Stomach (tissue), 9 donors: Measurements from ENCODE around the gene IL32. TPM values are rescaled to one million over a fixed set of nuclear protein-coding genes. Genes with fewer than 3 reads are reported as not detected.

Source experiments
- DNase-seq, 2 donors: peaks; one replicate each; pipeline versions ENCODE4 v3.0.0 to v3.0.0-alpha.2; 2013 to 2019
- H3K27ac ChIP-seq, 5 donors: fragments of 200-600 bp in 4 of 5; sonication (generic) in 4 of 5; one replicate each; pipeline ENCODE4 v1.5.1; 2013 to 2019; ENCODE audit warnings: mild to moderate bottlenecking in 1 of 5, moderate library complexity in 1 of 5
- H3K27me3 ChIP-seq, 3 donors: fragments of 200-600 bp; sonication (generic); one replicate each; pipeline ENCODE4 v1.5.1; 2017 to 2019; ENCODE audit warnings: mixed run types in 1 of 3
- H3K36me3 ChIP-seq, 4 donors: fragments of 200-600 bp; sonication (generic); 1 replicate in 3 of 4; 2 replicates in 1 of 4; pipeline ENCODE4 v1.5.1; 2016 to 2019
- H3K4me1 ChIP-seq, 4 donors: fragments of 200-600 bp; sonication (generic); one replicate each; pipeline ENCODE4 v1.5.1; 2016 to 2019
- H3K4me3 ChIP-seq, 4 donors: fragments of 200-600 bp; sonication (generic) in 3 of 4; one replicate each; pipeline ENCODE4 v1.5.1; 2016 to 2019; ENCODE audit warnings: mild to moderate bottlenecking in 1 of 4
- H3K9me3 ChIP-seq, 4 donors: fragments of 200-600 bp; sonication (generic); one replicate each; pipeline ENCODE4 v1.5.1; 2016 to 2019
- EP300 ChIP-seq: sonication (generic); formaldehyde crosslinking; IDR thresholded peaks from one replicate; pipeline ENCODE4 v1.6.1; 2017; ENCODE audit warnings: antibody characterized with exemption
- POLR2A ChIP-seq, 4 donors: fragments of 450-650 bp; IDR thresholded peaks; one replicate each; pipeline ENCODE4 v1.6.1; 2016; ENCODE audit warnings: antibody characterized with exemption in 4 of 4, control low read depth in 2 of 4, mild to moderate bottlenecking in 1 of 4, moderate library complexity in 1 of 4
- POLR2AphosphoS5 ChIP-seq, 3 donors: sonication (generic); formaldehyde crosslinking; IDR thresholded peaks; one replicate each; pipeline ENCODE4 v1.6.1; 2016; ENCODE audit warnings: antibody characterized with exemption in 3 of 3
- WGBS, 5 donors: extraction: QIAGEN DNeasy Blood & Tissue Kit in 3 of 5; methylation state at CpG; one replicate each; pipeline versions ENCODE4 v1.1.5 to v1.1.7; 2013 to 2018; 5-methylcytosine and 5-hydroxymethylcytosine counted together
- intact Hi-C: fragments of 100-400 bp; cut with DNase I; formaldehyde crosslinking; loops from one replicate; pipeline ENCODE4 v1.15.1; 2023; ENCODE audit warnings: low total_unique reads
- polyA plus RNA-seq, 3 donors: library from polyadenylated mRNA; stranded (reverse); fragments of 200-250 nt; gene quantifications; one replicate each; pipeline ENCODE4 v1.2.3, GENCODE V29; 2013
- small RNA-seq, 4 donors: library from RNA; depleted of rRNA; stranded (forward); fragments of <200 nt; gene quantifications; one replicate each; pipeline ENCODE3, GENCODE V24; 2016
- total RNA-seq, 5 donors: library from RNA; depleted of rRNA; stranded (reverse); fragments of >200 nt; gene quantifications; one replicate each; pipeline versions ENCODE4 v1.1.0 to v1.2.3, GENCODE V29; 2014 to 2016
- TF ChIP-seq, protein P1 (sequence below), 7 experiments: fragments of 450-650 bp in 4 of 7; fragments of 200-600 bp in 3 of 7; sonication (generic) in 3 of 7; IDR thresholded peaks; one replicate each; pipeline ENCODE4 v1.5.1; 2016 to 2019; ENCODE audit warnings: antibody characterized with exemption in 7 of 7, control low read depth in 2 of 7, mild to moderate bottlenecking in 1 of 7
- donor health status: healthy with polysubstance abuse.
- donor health status: Bipolar disorder and iron deficiency.
- donor health status: healthy.

The IL32 gene
- total and polyA plus RNA-seq, 8 donors, result 9.9 to 504 (median 75.7) TPM

- H3K9me3 ChIP-seq, result no peaks in the 10 kb centered on the region
- 92 to 95% (median 95%) methylated on average over 12 of the region's 12 CpGs for WGBS, 5 donors
- H3K4me1 ChIP-seq, result peaks cover 15 to 42% (median 33%) of the 10 kb centered on the region in 4 donors
- no peak for DNase-seq
- no peak overlapping the region for H3K4me3 ChIP-seq
- H3K27ac ChIP-seq, result no peak overlapping the region
- no peaks in the 10 kb centered on the region for H3K27me3 ChIP-seq
- TF ChIP-seq EP300 (no peak), POLR2AphosphoS5 (IDR thresholded peaks at IDR 0.05) (no peak), POLR2A (IDR thresholded peaks at IDR 0.05) (no peak)
- TF ChIP-seq, protein P1, sequence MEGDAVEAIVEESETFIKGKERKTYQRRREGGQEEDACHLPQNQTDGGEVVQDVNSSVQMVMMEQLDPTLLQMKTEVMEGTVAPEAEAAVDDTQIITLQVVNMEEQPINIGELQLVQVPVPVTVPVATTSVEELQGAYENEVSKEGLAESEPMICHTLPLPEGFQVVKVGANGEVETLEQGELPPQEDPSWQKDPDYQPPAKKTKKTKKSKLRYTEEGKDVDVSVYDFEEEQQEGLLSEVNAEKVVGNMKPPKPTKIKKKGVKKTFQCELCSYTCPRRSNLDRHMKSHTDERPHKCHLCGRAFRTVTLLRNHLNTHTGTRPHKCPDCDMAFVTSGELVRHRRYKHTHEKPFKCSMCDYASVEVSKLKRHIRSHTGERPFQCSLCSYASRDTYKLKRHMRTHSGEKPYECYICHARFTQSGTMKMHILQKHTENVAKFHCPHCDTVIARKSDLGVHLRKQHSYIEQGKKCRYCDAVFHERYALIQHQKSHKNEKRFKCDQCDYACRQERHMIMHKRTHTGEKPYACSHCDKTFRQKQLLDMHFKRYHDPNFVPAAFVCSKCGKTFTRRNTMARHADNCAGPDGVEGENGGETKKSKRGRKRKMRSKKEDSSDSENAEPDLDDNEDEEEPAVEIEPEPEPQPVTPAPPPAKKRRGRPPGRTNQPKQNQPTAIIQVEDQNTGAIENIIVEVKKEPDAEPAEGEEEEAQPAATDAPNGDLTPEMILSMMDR (IDR thresholded peaks at IDR 0.05), result no peak
- intact Hi-C loops, result no loop called here
- peaks cover 15 to 56% (median 55%) of the 10 kb centered on the region in 4 donors for H3K36me3 ChIP-seq
These were observed 49.6 kb downstream of the IL32 start for GRCh38 chr16:3115003-3115402.

GRCh38 chr16:3115561-3115960, 50.1 kb downstream of the IL32 start:
- H3K9me3 ChIP-seq, result no peaks in the 10 kb centered on the region
- no peaks in the 10 kb centered on the region for H3K27me3 ChIP-seq
- H3K4me1 ChIP-seq, result peaks cover 15 to 42% (median 33%) of the 10 kb centered on the region in 4 donors
- intact Hi-C loops, result no loop called here
- no peak overlapping the region for H3K4me3 ChIP-seq
- TF ChIP-seq POLR2AphosphoS5 (IDR thresholded peaks at IDR 0.05) (no peak), EP300 (no peak), POLR2A (IDR thresholded peaks at IDR 0.05) (no peak)
- TF ChIP-seq, protein P1 (IDR thresholded peaks at IDR 0.05), result no peak
- DNase-seq, result no peak
- no peak overlapping the region for H3K27ac ChIP-seq
- peaks cover 21 to 62% (median 60%) of the 10 kb centered on the region in 4 donors for H3K36me3 ChIP-seq
- 69 to 84% (median 79%) methylated on average over 6 to 14 of the region's 14 CpGs for WGBS, 5 donors

GRCh38 chr16:3118204-3118790, 52.9 kb downstream of the IL32 start:
- no peak for DNase-seq
- Histone ChIP-seq H3K9me3 (no peaks in the 10 kb centered on the region), H3K27me3 (no peaks in the 10 kb centered on the region), H3K27ac (no peak overlapping the region), H3K36me3 (peaks cover 26 to 67% (median 65%) of the 10 kb centered on the region in 4 donors), H3K4me3 (no peak overlapping the region), H3K4me1 (peaks cover 13 to 24% (median 17%) of the 10 kb centered on the region in 4 donors)
- intact Hi-C loops, result no loop called here
- TF ChIP-seq, protein P1 (IDR thresholded peaks at IDR 0.05), result no peak
- no peak for TF ChIP-seq POLR2AphosphoS5 (IDR thresholded peaks at IDR 0.05)
- TF ChIP-seq EP300, result no peak
- no peak for TF ChIP-seq POLR2A (IDR thresholded peaks at IDR 0.05)
- 86 to 94% (median 92%) methylated on average over 16 of the region's 16 CpGs for WGBS, 5 donors

- Histone ChIP-seq H3K36me3 (peaks cover 26 to 67% (median 65%) of the 10 kb centered on the region in 4 donors), H3K27me3 (no peaks in the 10 kb centered on the region), H3K27ac (no peak overlapping the region), H3K4me1 (peaks cover 13 to 23% (median 17%) of the 10 kb centered on the region in 4 donors), H3K9me3 (no peaks in the 10 kb centered on the region), H3K4me3 (no peak overlapping the region)
- intact Hi-C loops, result no loop called here
- WGBS, 5 donors, result 90 to 96% (median 94%) methylated on average over 18 to 20 of the region's 20 CpGs
- TF ChIP-seq POLR2A (IDR thresholded peaks at IDR 0.05) (no peak), POLR2AphosphoS5 (IDR thresholded peaks at IDR 0.05) (no peak), EP300 (no peak)
- TF ChIP-seq, protein P1 (IDR thresholded peaks at IDR 0.05), result no peak
- no peak for DNase-seq
These were observed 53.4 kb downstream of the IL32 start for GRCh38 chr16:3118846-3119245.

Small RNA genes lying within 50 kb of the gene (small RNA-seq; reads per million reads assigned to genes)
- 0 reads per million in 4 donors for gene RNU1-22P

Other genes with a start within 250 kb of the IL32 start
- 1 to 10 TPM in 1 of 5 donors, not detected in 4; 1.1 TPM for gene PRSS21, start 248.4 kb upstream of the IL32 start, total RNA-seq
- gene PRSS21, start 248.4 kb upstream of the IL32 start, polyA plus RNA-seq, result 1 to 10 TPM in 1 of 3 donors, under 1 TPM in 2; 0.50 to 2.9 (median 0.65) TPM
- gene ZG16B, start 235.3 kb upstream of the IL32 start, total RNA-seq, result 10 to 100 TPM in 2 of 5 donors, not detected in 3; 15.6 to 39.0 TPM
- 10 to 100 TPM; 13.0 to 35.4 (median 22.3) TPM for gene ZG16B, start 235.3 kb upstream of the IL32 start, polyA plus RNA-seq
- gene PRSS22, start 207.5 kb upstream of the IL32 start, total RNA-seq, result 10 to 100 TPM in 2 of 5 donors, 1 to 10 TPM in 2, not detected in 1; 1.8 to 33.2 (median 9.8) TPM
- gene PRSS22, start 207.5 kb upstream of the IL32 start, polyA plus RNA-seq, result 10 to 100 TPM in 2 of 3 donors, 1 to 10 TPM in 1; 5.2 to 62.2 (median 22.7) TPM
- 10 to 100 TPM; 19.6 to 76.4 (median 52.4) TPM for gene FLYWCH2, start 182.4 kb upstream of the IL32 start, total RNA-seq
- gene FLYWCH2, start 182.4 kb upstream of the IL32 start, polyA plus RNA-seq, result 10 to 100 TPM; 30.1 to 43.4 (median 39.0) TPM
- gene FLYWCH1, start 153.7 kb upstream of the IL32 start, total RNA-seq, result 100 to 1,000 TPM in 1 of 5 donors, 10 to 100 TPM in 4; 10.5 to 121 (median 26.5) TPM
- gene FLYWCH1, start 153.7 kb upstream of the IL32 start, polyA plus RNA-seq, result 10 to 100 TPM in 2 of 3 donors, 1 to 10 TPM in 1; 8.1 to 18.1 (median 12.0) TPM
- under 1 TPM in 1 of 5 donors, not detected in 4; 0.37 TPM for gene KREMEN2, start 101.4 kb upstream of the IL32 start, total RNA-seq
- gene KREMEN2, start 101.4 kb upstream of the IL32 start, polyA plus RNA-seq, result 1 to 10 TPM in 1 of 3 donors, not detected in 2; 1.1 TPM
- gene PAQR4, start 96.3 kb upstream of the IL32 start, total RNA-seq, result 10 to 100 TPM in 2 of 5 donors, 1 to 10 TPM in 3; 4.8 to 43.2 (median 8.4) TPM
- 10 to 100 TPM in 2 of 3 donors, 1 to 10 TPM in 1; 2.7 to 15.3 (median 10.9) TPM for gene PAQR4, start 96.3 kb upstream of the IL32 start, polyA plus RNA-seq
- 10 to 100 TPM in 2 of 5 donors, 1 to 10 TPM in 3; 2.4 to 19.3 (median 9.6) TPM for gene PKMYT1, start 85.2 kb upstream of the IL32 start, total RNA-seq
- 10 to 100 TPM in 1 of 3 donors, 1 to 10 TPM in 2; 1.8 to 15.9 (median 9.5) TPM for gene PKMYT1, start 85.2 kb upstream of the IL32 start, polyA plus RNA-seq
- gene CLDN9, start 52.7 kb upstream of the IL32 start, total RNA-seq, result not detected
- under 1 TPM in 2 of 3 donors, not detected in 1; 0.28 to 0.31 TPM for gene CLDN9, start 52.7 kb upstream of the IL32 start, polyA plus RNA-seq
- not detected for gene CLDN6, start 47.5 kb upstream of the IL32 start, total RNA-seq
- gene CLDN6, start 47.5 kb upstream of the IL32 start, polyA plus RNA-seq, result not detected
- gene TNFRSF12A, start 45.3 kb upstream of the IL32 start, total RNA-seq, result 100 to 1,000 TPM in 2 of 5 donors, 10 to 100 TPM in 2, 1 to 10 TPM in 1; 1.8 to 134 (median 77.2) TPM
- 100 to 1,000 TPM in 1 of 3 donors, 10 to 100 TPM in 2; 20.3 to 117 (median 25.8) TPM for gene TNFRSF12A, start 45.3 kb upstream of the IL32 start, polyA plus RNA-seq
- 10 to 100 TPM; 11.0 to 94.7 (median 21.7) TPM for gene HCFC1R1, start 41.7 kb upstream of the IL32 start, total RNA-seq
- gene HCFC1R1, start 41.7 kb upstream of the IL32 start, polyA plus RNA-seq, result 100 to 1,000 TPM in 2 of 3 donors, 10 to 100 TPM in 1; 71.7 to 128 (median 102) TPM
- gene THOC6, start 41.6 kb upstream of the IL32 start, total RNA-seq, result 10 to 100 TPM in 4 of 5 donors, not detected in 1; 10.5 to 97.9 (median 22.2) TPM
- 10 to 100 TPM; 15.3 to 39.0 (median 32.8) TPM for gene THOC6, start 41.6 kb upstream of the IL32 start, polyA plus RNA-seq
- 100 to 1,000 TPM in 1 of 5 donors, 10 to 100 TPM in 4; 18.4 to 693 (median 59.4) TPM for gene BICDL2, start 28.7 kb upstream of the IL32 start, total RNA-seq
- gene BICDL2, start 28.7 kb upstream of the IL32 start, polyA plus RNA-seq, result 10 to 100 TPM; 26.0 to 79.7 (median 29.0) TPM
- 1 to 10 TPM in 2 of 5 donors, not detected in 3; 1.1 to 1.6 TPM for gene MMP25, start 19.1 kb upstream of the IL32 start, total RNA-seq
- gene MMP25, start 19.1 kb upstream of the IL32 start, polyA plus RNA-seq, result 1 to 10 TPM in 1 of 3 donors, under 1 TPM in 2; 0.48 to 2.9 (median 0.61) TPM
- not detected for gene ZSCAN10, start 33.7 kb downstream of the IL32 start, total RNA-seq
- not detected for gene ZSCAN10, start 33.7 kb downstream of the IL32 start, polyA plus RNA-seq
- 10 to 100 TPM in 1 of 5 donors, 1 to 10 TPM in 3, under 1 TPM in 1; 0.87 to 21.9 (median 5.5) TPM for gene ZNF205, start 46.9 kb downstream of the IL32 start, total RNA-seq
- gene ZNF205, start 46.9 kb downstream of the IL32 start, polyA plus RNA-seq, result 10 to 100 TPM; 16.6 to 27.5 (median 20.9) TPM
- 10 to 100 TPM in 3 of 5 donors, 1 to 10 TPM in 2; 1.3 to 87.8 (median 20.0) TPM for gene ZNF213, start 69.4 kb downstream of the IL32 start, total RNA-seq
- gene ZNF213, start 69.4 kb downstream of the IL32 start, polyA plus RNA-seq, result 1 to 10 TPM; 5.8 to 6.7 (median 6.1) TPM
- gene OR1F1, start 122.6 kb downstream of the IL32 start, total RNA-seq, result not detected
- not detected for gene OR1F1, start 122.6 kb downstream of the IL32 start, polyA plus RNA-seq
- 1 to 10 TPM; 4.7 to 8.7 (median 6.2) TPM for gene ZNF200, start 169.5 kb downstream of the IL32 start, total RNA-seq
- 1 to 10 TPM; 2.2 to 3.1 (median 2.9) TPM for gene ZNF200, start 169.5 kb downstream of the IL32 start, polyA plus RNA-seq
- gene MEFV, start 191.0 kb downstream of the IL32 start, total RNA-seq, result 10 to 100 TPM in 1 of 5 donors, 1 to 10 TPM in 3, under 1 TPM in 1; 0.58 to 24.5 (median 1.7) TPM
- gene MEFV, start 191.0 kb downstream of the IL32 start, polyA plus RNA-seq, result under 1 TPM; 0.15 to 0.44 (median 0.20) TPM
- gene ZNF263, start 217.9 kb downstream of the IL32 start, total RNA-seq, result 10 to 100 TPM; 23.5 to 67.0 (median 46.0) TPM
- 10 to 100 TPM; 10.8 to 29.6 (median 16.0) TPM for gene ZNF263, start 217.9 kb downstream of the IL32 start, polyA plus RNA-seq
- gene TIGD7, start 239.8 kb downstream of the IL32 start, total RNA-seq, result 1 to 10 TPM in 3 of 5 donors, not detected in 2; 1.6 to 8.3 (median 1.8) TPM
- 1 to 10 TPM; 2.1 to 3.7 (median 2.8) TPM for gene TIGD7, start 239.8 kb downstream of the IL32 start, polyA plus RNA-seq
- 10 to 100 TPM; 16.1 to 52.5 (median 25.0) TPM for gene ZNF75A, start 239.9 kb downstream of the IL32 start, total RNA-seq
- gene ZNF75A, start 239.9 kb downstream of the IL32 start, polyA plus RNA-seq, result 10 to 100 TPM in 2 of 3 donors, 1 to 10 TPM in 1; 8.0 to 15.6 (median 10.5) TPM